Colonic mucosa (tissue), 4 donors: Measurements from ENCODE around the gene MXRA8. TPM values are rescaled to one million over a fixed set of nuclear protein-coding genes. Genes with fewer than 3 reads are reported as not detected.

ENCODE experiments used
- DNase-seq: peaks from one replicate; pipeline ENCODE4 v3.0.0-alpha.2; 2020
- H3K27ac ChIP-seq: fragments of 200-600 bp; one replicate; pipeline ENCODE4 v1.8.0; 2021
- H3K27me3 ChIP-seq: fragments of 200-600 bp; one replicate; pipeline ENCODE4 v1.8.0; 2021
- H3K36me3 ChIP-seq: fragments of 200-600 bp; one replicate; pipeline ENCODE4 v1.8.0; 2021
- H3K4me1 ChIP-seq: fragments of 200-600 bp; one replicate; pipeline ENCODE4 v1.8.0; 2021; ENCODE audit warnings: mild to moderate bottlenecking
- H3K4me3 ChIP-seq: fragments of 200-600 bp; one replicate; pipeline ENCODE4 v1.8.0; 2021
- H3K9ac ChIP-seq, 2 donors: one replicate each; pipeline ENCODE4 v1.7.0; 2013; ENCODE audit warnings: control low read depth in 2 of 2, low read depth in 2 of 2, low read length in 2 of 2
- H3K9me3 ChIP-seq: fragments of 200-600 bp; one replicate; pipeline ENCODE4 v1.8.0; 2021
- CTCF ChIP-seq: fragments of 200-600 bp; IDR thresholded peaks from one replicate; pipeline ENCODE4 v1.8.0; 2022; ENCODE audit warnings: antibody characterized with exemption, mild to moderate bottlenecking
- intact Hi-C: fragments of 100-400 bp; cut with DNase I; formaldehyde crosslinking; loops from one replicate; pipeline ENCODE4 v1.14.1; 2022
- total RNA-seq, 2 donors: library from RNA; stranded (reverse); fragmentation: NEBNext Ultra II Directional in 1 of 2; extraction: Animal tissue kit (Norgen Biotek cat#: 25700) in 1 of 2; gene quantifications; one replicate each; pipeline ENCODE4 v1.2.1, GENCODE V29; 2021
- donor health status: healthy.
- donor health status: DM: no; HTN: no; CAD: no.
- donor health status: DM: no; HTN: no; CAD: no.

The MXRA8 gene
- total RNA-seq, 2 donors from 2014 or later: 5.9 to 14.0 TPM

GRCh38 chr1:1394116-1394515, 35.8 kb upstream of the MXRA8 start:
- intact Hi-C loops: no loop called here
- Histone ChIP-seq H3K4me1 (peaks cover 7% of the 10 kb centered on the region), H3K9ac (no peak overlapping the region), H3K36me3 (peaks cover 48% of the 10 kb centered on the region), H3K27me3 (no peaks in the 10 kb centered on the region), H3K4me3 (no peak overlapping the region), H3K27ac (no peak overlapping the region), H3K9me3 (no peaks in the 10 kb centered on the region)
- TF ChIP-seq CTCF: no peak
- no peak for DNase-seq

GRCh38 chr1:1393428-1393827, 35.1 kb upstream of the MXRA8 start:
- H3K9ac ChIP-seq: no peak overlapping the region
- intact Hi-C loops: no loop called here
- H3K4me1 ChIP-seq: peaks cover 7% of the 10 kb centered on the region
- no peak for TF ChIP-seq CTCF
- no peak for DNase-seq
- H3K4me3 ChIP-seq: no peak overlapping the region
- no peak overlapping the region for H3K27ac ChIP-seq
- H3K27me3 ChIP-seq: no peaks in the 10 kb centered on the region
- peaks cover 48% of the 10 kb centered on the region for H3K36me3 ChIP-seq
- no peaks in the 10 kb centered on the region for H3K9me3 ChIP-seq

- Histone ChIP-seq H3K9me3 (no peaks in the 10 kb centered on the region), H3K36me3 (peaks cover 49% of the 10 kb centered on the region), H3K9ac (no peak overlapping the region), H3K4me1 (peaks cover 5% of the 10 kb centered on the region), H3K27ac (no peak overlapping the region), H3K4me3 (no peak overlapping the region), H3K27me3 (no peaks in the 10 kb centered on the region)
- TF ChIP-seq CTCF: no peak
- DNase-seq: no peak
- intact Hi-C loops: no loop called here
These were observed 34.7 kb upstream of the MXRA8 start for GRCh38 chr1:1393014-1393413.

GRCh38 chr1:1391225-1391624, 32.9 kb upstream of the MXRA8 start:
- no peak overlapping the region for H3K27ac ChIP-seq

GRCh38 chr1:1390675-1391074, 32.3 kb upstream of the MXRA8 start:
- Histone ChIP-seq H3K36me3 (peaks cover 66% of the 10 kb centered on the region), H3K9me3 (no peaks in the 10 kb centered on the region), H3K27me3 (no peaks in the 10 kb centered on the region), H3K27ac (no peak overlapping the region), H3K4me3 (no peak overlapping the region), H3K9ac (no peak overlapping the region), H3K4me1 (no peaks in the 10 kb centered on the region)
- TF ChIP-seq CTCF: no peak
- intact Hi-C loops: no loop called here
- no peak for DNase-seq

More at GRCh38 chr1:1391225-1391624, 32.9 kb upstream of the MXRA8 start:
- no peak for DNase-seq
- Histone ChIP-seq H3K4me3 (no peak overlapping the region), H3K36me3 (peaks cover 61% of the 10 kb centered on the region), H3K9me3 (no peaks in the 10 kb centered on the region), H3K9ac (no peak overlapping the region), H3K27me3 (no peaks in the 10 kb centered on the region), H3K4me1 (no peaks in the 10 kb centered on the region)
- intact Hi-C loops: no loop called here
- no peak for TF ChIP-seq CTCF

- H3K27me3 ChIP-seq: no peaks in the 10 kb centered on the region
- no peak overlapping the region for H3K27ac ChIP-seq
- TF ChIP-seq CTCF: no peak
- H3K9ac ChIP-seq: no peak overlapping the region
- intact Hi-C loops: no loop called here
- H3K4me1 ChIP-seq: no peaks in the 10 kb centered on the region
- no peak overlapping the region for H3K4me3 ChIP-seq
- no peak for DNase-seq
- H3K9me3 ChIP-seq: no peaks in the 10 kb centered on the region
- peaks cover 45% of the 10 kb centered on the region for H3K36me3 ChIP-seq
These were observed 29.7 kb upstream of the MXRA8 start for GRCh38 chr1:1388078-1388472.
